ENCODE data around the gene OSR1. TPM values are rescaled to one million over a fixed set of nuclear protein-coding genes. Genes with fewer than 3 reads are reported as not detected.

Gene OSR1
- polyA plus RNA-seq, 1 experiment, result 6.7 TPM

DNA sequence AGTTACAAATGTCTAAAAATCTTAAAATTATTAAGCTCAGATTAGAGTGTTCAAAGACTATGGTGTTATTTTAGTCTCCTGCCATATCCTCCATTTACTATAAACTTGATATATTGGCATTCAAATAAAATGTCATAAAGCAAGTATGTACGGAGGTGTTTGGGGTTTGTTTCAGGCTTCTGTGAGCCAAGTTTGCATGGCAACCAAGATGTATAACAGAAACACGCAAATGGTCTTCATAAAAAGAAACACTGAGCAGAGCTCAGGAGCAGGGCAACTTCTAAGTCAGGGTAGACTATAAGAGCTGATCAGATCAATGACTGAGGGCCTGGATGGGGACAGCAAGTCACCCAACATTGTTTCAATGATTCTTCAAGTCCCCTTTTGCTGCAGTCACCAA lies 20.5 kb upstream of the OSR1 start:
- no peak for DNase-seq (ENCODE audit: low read depth)
- Histone ChIP-seq H3K4me3 (ENCODE audit: low read depth, low read length) (no peak overlapping the region), H3K36me3 (ENCODE audit: control insufficient read depth, insufficient read depth, low read length) (no peaks in the 10 kb centered on the region), H3K27me3 (ENCODE audit: control insufficient read depth, insufficient read depth, low read length) (peaks cover 10% of the 10 kb centered on the region)
- CTCF ChIA-PET, result interaction anchor here (0.8 to 1.5 kb wide), 2 partner anchors 9 to 484 kb away, joined by 3 to 6 read pairs; no protein-coding TSS in a partner anchor
- POLR2A ChIA-PET, result no interaction called here
- no peak for TF ChIP-seq CTCF (IDR thresholded peaks at IDR 0.05; ENCODE audit: insufficient read depth, low read depth, low read length)

GRCh38 chr2:19377717-19378116 lies 19.3 kb upstream of the OSR1 start:
- ChIA-PET POLR2A (no interaction called here), CTCF (interaction anchor here (0.6 to 1.9 kb wide), 2 partner anchors 486 to 627 kb away, joined by 3 to 9 read pairs; no protein-coding TSS in a partner anchor)
- no peak for TF ChIP-seq CTCF (IDR thresholded peaks at IDR 0.05; ENCODE audit: insufficient read depth, low read depth, low read length)

DNA sequence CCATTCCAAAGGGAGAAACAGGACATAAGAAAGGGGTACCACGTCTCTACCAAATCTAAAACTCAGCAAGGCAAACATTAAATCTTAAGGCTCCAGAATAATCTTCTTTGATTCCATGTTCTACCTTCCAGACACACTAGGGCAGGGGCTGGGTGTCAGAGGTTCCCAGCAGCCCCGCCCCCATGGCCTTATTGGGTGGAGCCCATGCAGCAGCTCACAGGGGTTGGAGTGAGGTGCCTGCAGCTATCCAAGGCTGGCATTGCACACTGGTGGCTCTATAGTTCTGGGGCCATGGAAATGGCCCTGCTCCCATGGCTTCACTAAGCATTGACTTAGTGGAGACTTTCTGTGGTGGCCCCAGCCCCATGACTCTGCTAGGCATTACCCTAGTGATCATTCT lies 14.9 kb upstream of the OSR1 start:
- POLR2A ChIA-PET, result no interaction called here
- Histone ChIP-seq H3K36me3 (ENCODE audit: control insufficient read depth, insufficient read depth, low read length) (no peaks in the 10 kb centered on the region), H3K27me3 (ENCODE audit: control insufficient read depth, insufficient read depth, low read length) (peaks cover 9% of the 10 kb centered on the region), H3K4me3 (ENCODE audit: low read depth, low read length) (no peak overlapping the region)
- no peak for TF ChIP-seq CTCF (IDR thresholded peaks at IDR 0.05; ENCODE audit: insufficient read depth, low read depth, low read length)
- CTCF ChIA-PET, result no interaction called here
- DNase-seq (ENCODE audit: low read depth), result no peak

More at GRCh38 chr2:19377717-19378116, 19.3 kb upstream of the OSR1 start:
- Histone ChIP-seq H3K4me3 (ENCODE audit: low read depth, low read length) (no peak overlapping the region), H3K27me3 (ENCODE audit: control insufficient read depth, insufficient read depth, low read length) (peaks cover 10% of the 10 kb centered on the region), H3K36me3 (ENCODE audit: control insufficient read depth, insufficient read depth, low read length) (no peaks in the 10 kb centered on the region)
- no peak for DNase-seq (ENCODE audit: low read depth)

DNA sequence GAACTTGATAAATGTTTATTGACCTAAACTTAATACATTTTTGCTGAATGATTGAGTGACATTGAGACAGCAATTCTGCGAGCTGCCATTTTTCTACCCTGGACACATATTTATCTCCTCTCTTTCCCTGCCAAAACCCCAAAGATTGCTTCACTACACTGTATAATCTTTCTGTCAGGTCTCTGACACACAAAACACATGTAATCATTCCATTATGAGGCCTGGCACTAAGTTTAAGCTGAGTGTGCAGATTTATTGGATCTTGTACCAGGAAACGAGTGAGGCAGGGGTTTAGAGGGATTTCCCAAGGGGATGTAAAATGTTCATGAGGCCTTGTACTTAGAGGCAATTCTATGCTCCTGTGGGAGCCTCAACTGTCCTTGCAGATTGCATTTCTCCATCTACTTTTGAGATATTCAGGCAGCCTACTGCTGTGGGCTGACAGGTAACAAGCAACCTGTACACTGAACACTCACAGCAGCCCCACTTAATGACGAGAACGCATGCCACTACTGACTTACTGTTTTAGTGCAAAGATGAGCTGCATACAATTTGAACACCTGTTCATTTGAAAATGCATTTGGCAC lies 13.7 kb upstream of the OSR1 start:
- POLR2A ChIA-PET, result no interaction called here
- Histone ChIP-seq H3K36me3 (ENCODE audit: control insufficient read depth, insufficient read depth, low read length) (no peaks in the 10 kb centered on the region), H3K27me3 (ENCODE audit: control insufficient read depth, insufficient read depth, low read length) (peaks cover 8% of the 10 kb centered on the region), H3K4me3 (ENCODE audit: low read depth, low read length) (no peak overlapping the region)
- DNase-seq (ENCODE audit: low read depth), result no peak
- no peak for TF ChIP-seq CTCF (IDR thresholded peaks at IDR 0.05; ENCODE audit: insufficient read depth, low read depth, low read length)
- CTCF ChIA-PET, result interaction anchor here (1.2 to 3.4 kb wide), 2 partner anchors 10 to 491 kb away, joined by 3 to 35 read pairs; no protein-coding TSS in a partner anchor

DNA sequence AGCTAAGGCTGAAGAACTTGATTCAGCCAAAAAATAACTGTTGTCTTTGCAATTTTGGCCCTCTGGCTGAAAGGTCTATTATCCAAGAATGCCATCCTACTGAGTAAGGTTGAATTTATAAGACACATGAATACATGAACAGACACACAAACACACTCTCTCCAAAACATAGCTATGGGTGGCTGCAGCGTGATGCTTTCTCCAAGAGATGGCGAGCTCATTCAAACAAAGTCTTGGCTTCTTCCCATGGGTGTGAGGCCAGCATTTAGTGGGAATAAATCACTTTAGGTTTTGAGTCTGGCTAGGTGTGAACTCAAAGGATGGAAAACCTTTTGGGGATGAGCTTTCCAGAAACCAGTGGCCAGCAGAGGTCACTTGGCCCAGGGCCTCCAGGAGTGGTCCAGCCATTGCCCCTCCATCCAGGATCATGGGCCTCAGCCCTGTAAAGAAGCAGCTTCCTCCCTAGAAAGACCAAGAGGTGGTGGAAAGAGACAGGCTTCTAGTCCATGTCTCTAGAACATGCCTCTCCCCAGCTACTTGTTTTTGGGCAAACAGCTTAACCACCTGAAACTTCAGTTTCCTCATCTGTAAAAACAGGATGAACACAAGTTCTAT lies 11.0 kb upstream of the OSR1 start:
- ChIA-PET POLR2A (no interaction called here), CTCF (interaction anchor here (0.6 to 3.4 kb wide), 21 partner anchors 9 to 876 kb away, joined by 3 to 35 read pairs (median 4); no protein-coding TSS in a partner anchor)
- peak; percentile 62 for TF ChIP-seq CTCF (IDR thresholded peaks at IDR 0.05; ENCODE audit: insufficient read depth, low read depth, low read length)
- no peaks in the 10 kb centered on the region for H3K36me3 ChIP-seq (ENCODE audit: control insufficient read depth, insufficient read depth, low read length)
- DNase-seq (ENCODE audit: low read depth), result no peak
- no peak overlapping the region for H3K4me3 ChIP-seq (ENCODE audit: low read depth, low read length)
- H3K27me3 ChIP-seq (ENCODE audit: control insufficient read depth, insufficient read depth, low read length), result peaks cover 7% of the 10 kb centered on the region

Measured in BJ (cell line).